ENCODE results near the gene HHATL. TPM values are rescaled to one million over a fixed set of nuclear protein-coding genes. Genes with fewer than 3 reads are reported as not detected.

HHATL gene
- total RNA-seq, 1 donor from 2014 or later, result not detected

GRCh38 chr3:42692667-42693529, 9.7 kb downstream of the HHATL start:
- H3K9me3 ChIP-seq (ENCODE audit: insufficient read depth, low read depth, low read length), result no peaks in the 10 kb centered on the region
- Mint-ChIP-seq H3K4me3 (ENCODE audit: unreplicated experiment) (no peak overlapping the region), H3K9me3 (ENCODE audit: unreplicated experiment) (no peaks in the 10 kb centered on the region), H3K27ac (ENCODE audit: unreplicated experiment) (no peak overlapping the region), H3K27me3 (ENCODE audit: low read depth, unreplicated experiment) (peaks cover 34% of the 10 kb centered on the region), H3K4me1 (ENCODE audit: low read depth, unreplicated experiment) (no peaks in the 10 kb centered on the region), H3K36me3 (ENCODE audit: low read depth, unreplicated experiment) (no peaks in the 10 kb centered on the region)
- no peak overlapping the region for H2AFZ ChIP-seq (ENCODE audit: low read depth, low read length)
- no peaks in the 10 kb centered on the region for H3K36me3 ChIP-seq (ENCODE audit: insufficient read depth, low read length)
- no peak for TF ChIP-seq CTCF (IDR thresholded peaks at IDR 0.05; ENCODE audit: insufficient read depth, low read depth, low read length)
- no peak for TF ChIP-seq EZH2 (IDR thresholded peaks at IDR 0.05; ENCODE audit: insufficient read depth, low read length)
- no peak overlapping the region for H3K27ac ChIP-seq (ENCODE audit: low read depth, low read length)
- H3K9ac ChIP-seq (ENCODE audit: low read length), result no peak overlapping the region
- no peak overlapping the region for H3K4me2 ChIP-seq (ENCODE audit: low read length)
- no peaks in the 10 kb centered on the region for H3K4me1 ChIP-seq (ENCODE audit: insufficient read depth, low read length)
- H3K79me2 ChIP-seq (ENCODE audit: insufficient read depth, low read length), result no peaks in the 10 kb centered on the region
- DNase-seq (ENCODE audit: low read depth), result no peak
- no peak for FAIRE-seq
- H3K4me3 ChIP-seq (ENCODE audit: insufficient read depth, low read depth, low read length), result no peak overlapping the region
- H4K20me1 ChIP-seq (ENCODE audit: insufficient read depth, low read length), result no peaks in the 10 kb centered on the region
- peaks cover 26% of the 10 kb centered on the region for H3K27me3 ChIP-seq (ENCODE audit: insufficient read depth, low read length)

GRCh38 chr3:42691816-42692666, 10.6 kb downstream of the HHATL start:
- Mint-ChIP-seq H3K27me3 (ENCODE audit: low read depth, unreplicated experiment) (peaks cover 33% of the 10 kb centered on the region), H3K9me3 (ENCODE audit: unreplicated experiment) (no peaks in the 10 kb centered on the region), H3K4me1 (ENCODE audit: low read depth, unreplicated experiment) (no peaks in the 10 kb centered on the region), H3K36me3 (ENCODE audit: low read depth, unreplicated experiment) (no peaks in the 10 kb centered on the region), H3K4me3 (ENCODE audit: unreplicated experiment) (no peak overlapping the region), H3K27ac (ENCODE audit: unreplicated experiment) (no peak overlapping the region)
- no peaks in the 10 kb centered on the region for H3K4me1 ChIP-seq (ENCODE audit: insufficient read depth, low read length)
- H3K36me3 ChIP-seq (ENCODE audit: insufficient read depth, low read length), result no peaks in the 10 kb centered on the region
- H3K79me2 ChIP-seq (ENCODE audit: insufficient read depth, low read length), result no peaks in the 10 kb centered on the region
- TF ChIP-seq CTCF (IDR thresholded peaks at IDR 0.05; ENCODE audit: insufficient read depth, low read depth, low read length) (no peak), EZH2 (IDR thresholded peaks at IDR 0.05; ENCODE audit: insufficient read depth, low read length) (no peak)
- peaks cover 26% of the 10 kb centered on the region for H3K27me3 ChIP-seq (ENCODE audit: insufficient read depth, low read length)
- H2AFZ ChIP-seq (ENCODE audit: low read depth, low read length), result no peak overlapping the region
- H3K9me3 ChIP-seq (ENCODE audit: insufficient read depth, low read depth, low read length), result no peaks in the 10 kb centered on the region
- no peak overlapping the region for H3K4me2 ChIP-seq (ENCODE audit: low read length)
- no peak overlapping the region for H3K27ac ChIP-seq (ENCODE audit: low read depth, low read length)
- no peak overlapping the region for H3K4me3 ChIP-seq (ENCODE audit: insufficient read depth, low read depth, low read length)
- H4K20me1 ChIP-seq (ENCODE audit: insufficient read depth, low read length), result no peaks in the 10 kb centered on the region
- FAIRE-seq (no peak), DNase-seq (ENCODE audit: low read depth) (no peak)
- H3K9ac ChIP-seq (ENCODE audit: low read length), result no peak overlapping the region
